ENCODE data around the gene UNC13B. TPM values are rescaled to one million over a fixed set of nuclear protein-coding genes. Genes with fewer than 3 reads are reported as not detected.

The UNC13B gene
- total and polyA plus RNA-seq, 2 donors (not counting 3 experiments of a cell fraction or from before 2014, with no cell fraction given), result 30.1 to 46.2 TPM

DNA sequence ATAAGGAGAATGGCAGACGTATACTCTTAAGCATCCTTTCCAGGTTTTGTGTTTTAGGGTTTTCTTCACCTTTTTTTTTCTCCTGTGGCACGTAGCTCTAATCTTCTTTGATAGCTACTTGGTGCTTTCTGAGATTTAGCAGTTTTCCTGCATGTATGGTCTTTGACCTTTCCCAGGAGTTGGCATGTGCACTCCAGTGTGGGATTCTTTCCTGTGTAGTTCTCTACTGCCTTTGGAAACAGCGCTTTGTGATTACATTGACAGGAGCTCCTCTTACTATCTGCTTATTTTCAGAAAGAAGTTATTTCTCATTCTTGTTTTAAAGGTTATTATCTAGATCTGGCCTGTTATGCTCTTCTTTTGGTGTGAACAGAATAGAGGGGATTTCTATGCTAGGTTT lies 65.5 kb downstream of the UNC13B start:
- peaks cover 7% of the 10 kb centered on the region for H3K79me2 ChIP-seq (ENCODE audit: control insufficient read depth, insufficient read depth, low read length)
- dilution Hi-C loops (cut with MboI; ENCODE audit: extremely low pct_ligation_motif_present, low sequenced_read_pairs) (no loop called here), intact Hi-C loops (cut with micrococcal nuclease) (no loop called here)
- FAIRE-seq (no peak), DNase-seq (ENCODE audit: low read depth, low spot score) (peak; percentile 32)
- no peaks in the 10 kb centered on the region for H3K27me3 ChIP-seq (ENCODE audit: control insufficient read depth in 2 of 2, insufficient read depth in 2 of 2, low read length in 2 of 2)
- no peaks in the 10 kb centered on the region for H4K20me1 ChIP-seq (replicated peaks; ENCODE audit: control insufficient read depth, extremely low read depth, insufficient read depth, low read length)
- H3K36me3 ChIP-seq (ENCODE audit: control insufficient read depth in 2 of 2, extremely low read depth in 1 of 2, insufficient read depth in 2 of 2, low read length in 2 of 2), result no peaks in the 10 kb centered on the region
- no peak overlapping the region for H3K4me3 ChIP-seq (replicated peaks in 1 of 3; ENCODE audit: insufficient read depth in 1 of 3, low read depth in 1 of 3, low read length in 3 of 3)
- no peaks in the 10 kb centered on the region for H3K9me3 ChIP-seq (replicated peaks; ENCODE audit: control insufficient read depth, insufficient read depth, low read length)
- H3K9ac ChIP-seq (replicated peaks; ENCODE audit: extremely low read depth, insufficient read depth, low read length), result no peak overlapping the region
- H3K4me1 ChIP-seq (ENCODE audit: control insufficient read depth, extremely low read depth, insufficient read depth, low read length), result no peaks in the 10 kb centered on the region
- TF ChIP-seq POLR2AphosphoS5 (IDR thresholded peaks at IDR 0.05; ENCODE audit: insufficient read depth, low read depth, low read length) (no peak), MAX (IDR thresholded peaks at IDR 0.05; ENCODE audit: insufficient read depth, insufficient read length) (no peak), MYC (IDR thresholded peaks at IDR 0.05; ENCODE audit: low read depth, low read length) (no peak), POLR2A (IDR thresholded peaks at IDR 0.05; ENCODE audit: low read depth, low read length) (no peak), FOS (IDR thresholded peaks at IDR 0.05; ENCODE audit: borderline replicate concordance, insufficient read depth, low read length) (no peak), JUN (IDR thresholded peaks at IDR 0.05; ENCODE audit: borderline replicate concordance, insufficient read depth, insufficient read length, low read depth) (no peak), EZH2 (IDR thresholded peaks at IDR 0.05; ENCODE audit: borderline replicate concordance, low read depth, low read length, severe bottlenecking) (no peak), GATA2 (IDR thresholded peaks at IDR 0.05; ENCODE audit: insufficient read depth, insufficient read length, low read depth, low read length) (no peak)
- TF ChIP-seq, protein P1, sequence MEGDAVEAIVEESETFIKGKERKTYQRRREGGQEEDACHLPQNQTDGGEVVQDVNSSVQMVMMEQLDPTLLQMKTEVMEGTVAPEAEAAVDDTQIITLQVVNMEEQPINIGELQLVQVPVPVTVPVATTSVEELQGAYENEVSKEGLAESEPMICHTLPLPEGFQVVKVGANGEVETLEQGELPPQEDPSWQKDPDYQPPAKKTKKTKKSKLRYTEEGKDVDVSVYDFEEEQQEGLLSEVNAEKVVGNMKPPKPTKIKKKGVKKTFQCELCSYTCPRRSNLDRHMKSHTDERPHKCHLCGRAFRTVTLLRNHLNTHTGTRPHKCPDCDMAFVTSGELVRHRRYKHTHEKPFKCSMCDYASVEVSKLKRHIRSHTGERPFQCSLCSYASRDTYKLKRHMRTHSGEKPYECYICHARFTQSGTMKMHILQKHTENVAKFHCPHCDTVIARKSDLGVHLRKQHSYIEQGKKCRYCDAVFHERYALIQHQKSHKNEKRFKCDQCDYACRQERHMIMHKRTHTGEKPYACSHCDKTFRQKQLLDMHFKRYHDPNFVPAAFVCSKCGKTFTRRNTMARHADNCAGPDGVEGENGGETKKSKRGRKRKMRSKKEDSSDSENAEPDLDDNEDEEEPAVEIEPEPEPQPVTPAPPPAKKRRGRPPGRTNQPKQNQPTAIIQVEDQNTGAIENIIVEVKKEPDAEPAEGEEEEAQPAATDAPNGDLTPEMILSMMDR (IDR thresholded peaks at IDR 0.05; ENCODE audit: extremely low read depth in 1 of 2, insufficient read depth in 1 of 2, low read depth in 1 of 2, low read length in 2 of 2), result no peak
- ChIA-PET CTCF (interaction anchor here (1.0 kb wide), 1 partner anchor 17 kb away, joined by 4 read pairs; no protein-coding TSS in a partner anchor), POLR2A (no interaction called here)
- H3K9me1 ChIP-seq (replicated peaks; ENCODE audit: control insufficient read depth, extremely low read depth, insufficient read depth, low read length), result no peaks in the 10 kb centered on the region
- BruUV-seq (replicated peaks), result no TSS peak
- H2AFZ ChIP-seq (ENCODE audit: low read depth, low read length), result no peak overlapping the region
- H3K27ac ChIP-seq (ENCODE audit: insufficient read depth, low read depth, low read length), result no peak overlapping the region
- H3K4me2 ChIP-seq (ENCODE audit: insufficient read depth, low read length), result no peak overlapping the region

Data from endothelial cell of umbilical vein (primary cell).